Breast epithelium (tissue), 4 donors: ENCODE data around the gene KLF15. TPM values are rescaled to one million over a fixed set of nuclear protein-coding genes. Genes with fewer than 3 reads are reported as not detected.

Source experiments
- DNase-seq, 2 donors: peaks; one replicate each; pipeline ENCODE4 v3.0.0-alpha.2; 2019; ENCODE audit warnings: low spot score in 2 of 2
- H3K27ac ChIP-seq, 2 donors: fragments of 200-600 bp; sonication (generic) in 1 of 2; one replicate each; pipeline ENCODE4 v1.5.1; 2016 to 2019; ENCODE audit warnings: mild to moderate bottlenecking in 1 of 2
- H3K27me3 ChIP-seq, 2 donors: fragments of 200-600 bp; sonication (generic) in 1 of 2; one replicate each; pipeline versions ENCODE4 v1.5.1 to v1.6.0; 2017 to 2019; ENCODE audit warnings: control low read depth in 1 of 2, mild to moderate bottlenecking in 1 of 2
- H3K36me3 ChIP-seq: fragments of 200-600 bp; one replicate; pipeline ENCODE4 v1.5.1; 2019
- H3K4me1 ChIP-seq, 2 donors: fragments of 200-600 bp; sonication (generic); one replicate each; pipeline ENCODE4 v1.5.1; 2016 to 2019; ENCODE audit warnings: control low read depth in 1 of 2
- H3K4me3 ChIP-seq, 3 donors: fragments of 200-600 bp; sonication (generic); 1 replicate in 2 of 3; 2 replicates in 1 of 3; pipeline ENCODE4 v1.5.1; 2016 to 2019; ENCODE audit warnings: mild to moderate bottlenecking in 3 of 3, moderate library complexity in 2 of 3
- H3K9me3 ChIP-seq, 2 donors: fragments of 200-600 bp; sonication (generic) in 1 of 2; one replicate each; pipeline ENCODE4 v1.5.1; 2016 to 2019; ENCODE audit warnings: control low read depth in 1 of 2
- CTCF ChIP-seq, 3 donors: fragments of 450-650 bp; IDR thresholded peaks; one replicate each; pipeline ENCODE4 v1.5.1; 2016 to 2017; ENCODE audit warnings: antibody characterized with exemption in 3 of 3, mild to moderate bottlenecking in 3 of 3, moderate library complexity in 3 of 3
- POLR2A ChIP-seq: fragments of 450-650 bp; IDR thresholded peaks from one replicate; pipeline ENCODE4 v1.6.1; 2016; ENCODE audit warnings: antibody characterized with exemption, mild to moderate bottlenecking, moderate library complexity
- POLR2AphosphoS5 ChIP-seq, 3 donors: sonication (generic); formaldehyde crosslinking; IDR thresholded peaks; one replicate each; pipeline ENCODE4 v1.6.1; 2017; ENCODE audit warnings: antibody characterized with exemption in 3 of 3
- intact Hi-C: fragments of 100-400 bp; cut with DNase I; formaldehyde crosslinking; loops from one replicate; pipeline ENCODE4 v1.15.1; 2023; ENCODE audit warnings: low total_unique reads
- total RNA-seq, 3 donors: library from RNA; depleted of rRNA; stranded (reverse); fragments of >200 nt; gene quantifications; one replicate each; pipeline ENCODE4 v1.1.0, GENCODE V29; 2016

Gene KLF15
- total RNA-seq, 3 donors from 2014 or later: 36.3 to 129 (median 44.2) TPM

DNA sequence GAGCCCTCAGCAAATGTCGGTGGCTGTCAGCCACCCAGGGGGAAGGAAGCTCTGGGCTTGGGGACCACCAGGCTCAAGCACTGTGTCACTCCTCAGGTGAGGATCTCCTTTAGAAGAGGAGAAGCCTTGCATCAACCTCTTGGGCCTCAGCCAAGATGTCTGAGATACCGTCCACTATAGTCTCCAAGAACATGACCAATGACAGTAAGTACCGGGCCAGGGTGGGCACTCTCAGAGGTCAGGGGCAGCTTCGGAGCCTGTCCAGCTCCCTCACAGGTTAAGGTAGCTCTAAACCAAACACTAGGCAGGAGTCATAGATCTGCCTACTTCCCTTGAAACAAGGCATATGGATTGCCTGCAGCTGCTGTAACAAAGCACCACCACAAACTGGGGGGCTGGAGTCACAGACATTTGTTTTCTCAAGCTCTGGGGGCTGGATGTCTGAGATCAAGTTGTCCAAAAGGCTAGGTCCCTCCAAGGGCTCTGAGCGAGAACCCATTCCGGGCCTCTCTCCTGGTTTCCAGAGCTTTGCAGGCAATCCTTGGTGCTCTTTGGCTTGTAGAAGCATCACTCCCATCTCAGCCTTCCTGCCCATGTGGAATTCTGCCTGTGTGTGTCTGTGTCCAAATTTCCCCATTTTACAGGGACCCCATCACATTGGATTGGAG is 38.8 kb upstream of the KLF15 start:
- no peak for DNase-seq
- intact Hi-C loops: no loop called here
- TF ChIP-seq CTCF (IDR thresholded peaks at IDR 0.05) (no peak), POLR2AphosphoS5 (IDR thresholded peaks at IDR 0.05) (no peak), POLR2A (no peak)

DNA sequence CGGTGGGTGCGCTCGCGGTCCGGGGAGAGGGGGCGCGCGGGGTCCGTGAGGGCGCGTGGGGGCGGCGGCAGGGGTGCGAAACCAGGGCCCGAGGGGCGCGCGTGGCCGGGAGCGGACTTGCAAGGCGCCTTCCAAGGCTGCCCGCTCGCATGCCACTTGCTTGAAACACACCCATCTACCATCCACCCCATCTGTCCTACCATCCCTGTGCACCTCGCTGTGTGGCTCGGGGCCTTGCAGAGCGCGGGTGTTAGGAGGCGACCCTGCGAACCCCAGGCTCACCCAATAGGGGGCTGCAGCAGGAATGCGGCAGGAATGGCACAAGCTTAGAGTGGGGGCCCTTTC is 37.7 kb upstream of the KLF15 start:
- no peak for DNase-seq
- TF ChIP-seq CTCF (IDR thresholded peaks at IDR 0.05) (no peak), POLR2A (no peak), POLR2AphosphoS5 (IDR thresholded peaks at IDR 0.05) (no peak)
- H3K36me3 ChIP-seq: no peaks in the 10 kb centered on the region
- no peaks in the 10 kb centered on the region for H3K4me1 ChIP-seq
- peak overlapping the region; percentile 9 to 18 (median 14) for H3K4me3 ChIP-seq
- H3K9me3 ChIP-seq: no peaks in the 10 kb centered on the region
- intact Hi-C loops: no loop called here
- H3K27me3 ChIP-seq: peaks cover 0 to 8% of the 10 kb centered on the region in 2 donors
- H3K27ac ChIP-seq: no peak overlapping the region

More for the DNA sequence above, 38.8 kb upstream of the KLF15 start:
- H3K27ac ChIP-seq: no peak overlapping the region
- no peaks in the 10 kb centered on the region for H3K4me1 ChIP-seq
- H3K4me3 ChIP-seq: no peak overlapping the region
- H3K27me3 ChIP-seq: peaks cover 0 to 8% of the 10 kb centered on the region in 2 donors
- H3K36me3 ChIP-seq: no peaks in the 10 kb centered on the region
- no peaks in the 10 kb centered on the region for H3K9me3 ChIP-seq

GRCh38 chr3:126394179-126394976 is 37.2 kb upstream of the KLF15 start, which contains the start of gene CFAP100:
Gene CFAP100, plus strand, starts transcription at chr3:126394909. Its CDS starts 1,092 bp downstream, at chr3:126396001.
- intact Hi-C loops: no loop called here
- H3K27ac ChIP-seq: no peak within 1 kb of the TSS
- no peak for TF ChIP-seq POLR2A
- TF ChIP-seq POLR2AphosphoS5 (IDR thresholded peaks at IDR 0.05): no peak
- TF ChIP-seq CTCF (IDR thresholded peaks at IDR 0.05): no peak
- no peaks in the 10 kb centered on the region for H3K9me3 ChIP-seq
- DNase-seq: no peak
- no peaks in the 10 kb centered on the region for H3K36me3 ChIP-seq
- peak within 1 kb of the TSS; percentile 9 to 18 (median 14) for H3K4me3 ChIP-seq
- peaks cover 0 to 8% of the 10 kb centered on the region in 2 donors for H3K27me3 ChIP-seq
- no peaks in the 10 kb centered on the region for H3K4me1 ChIP-seq

DNA sequence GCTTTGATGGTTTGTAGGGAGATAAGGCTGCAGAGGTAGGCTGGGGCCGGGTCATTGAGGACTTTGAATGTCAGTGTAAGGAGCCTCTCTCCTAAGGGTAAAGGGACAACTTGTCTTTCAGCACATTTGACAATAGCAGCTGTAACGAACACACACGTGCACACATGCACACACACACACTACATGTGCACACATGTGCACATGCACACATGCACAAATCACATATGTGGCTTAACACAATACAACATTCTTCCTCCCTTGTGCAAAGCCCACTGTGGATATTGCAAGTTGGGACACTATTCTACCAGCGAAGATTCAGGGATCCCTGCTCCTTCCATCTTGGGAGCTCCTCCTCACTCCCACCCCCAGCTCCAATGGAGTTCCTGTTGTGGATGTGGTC is 36.4 kb upstream of the KLF15 start:
- no peak overlapping the region for H3K27ac ChIP-seq
- DNase-seq: no peak
- no peaks in the 10 kb centered on the region for H3K9me3 ChIP-seq
- no peaks in the 10 kb centered on the region for H3K4me1 ChIP-seq
- no peak for TF ChIP-seq CTCF (IDR thresholded peaks at IDR 0.05)
- no peak for TF ChIP-seq POLR2AphosphoS5 (IDR thresholded peaks at IDR 0.05)
- no peak for TF ChIP-seq POLR2A
- H3K36me3 ChIP-seq: no peaks in the 10 kb centered on the region
- H3K4me3 ChIP-seq: no peak overlapping the region
- peaks cover 0 to 8% of the 10 kb centered on the region in 2 donors for H3K27me3 ChIP-seq
- intact Hi-C loops: no loop called here

DNA sequence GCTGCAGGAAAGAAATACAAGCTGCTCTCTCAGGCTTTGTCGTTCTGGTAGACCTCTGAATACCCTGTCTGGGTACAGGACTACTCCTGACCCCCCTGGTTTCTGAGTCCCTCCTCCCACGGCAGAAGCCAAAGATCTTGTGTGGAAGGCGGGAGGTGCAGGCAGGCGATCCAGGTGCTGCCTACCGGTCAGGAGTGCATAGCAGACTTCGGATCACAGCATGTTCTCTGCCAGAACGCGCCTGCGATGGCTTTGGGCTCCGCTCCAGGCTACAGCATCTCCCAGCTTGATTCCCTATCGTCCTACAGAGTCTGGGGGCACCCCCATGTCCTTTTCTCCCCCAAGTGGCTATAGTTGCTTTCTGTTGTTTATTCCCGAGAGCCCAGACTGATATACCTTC is 35.0 kb upstream of the KLF15 start:
- H3K4me3 ChIP-seq: no peak overlapping the region
- no peak for DNase-seq
- H3K27ac ChIP-seq: no peak overlapping the region
- H3K9me3 ChIP-seq: no peaks in the 10 kb centered on the region
- H3K36me3 ChIP-seq: no peaks in the 10 kb centered on the region
- peaks cover 0 to 8% of the 10 kb centered on the region in 2 donors for H3K27me3 ChIP-seq
- no peaks in the 10 kb centered on the region for H3K4me1 ChIP-seq
- intact Hi-C loops: no loop called here
- TF ChIP-seq CTCF (IDR thresholded peaks at IDR 0.05) (no peak), POLR2A (no peak), POLR2AphosphoS5 (IDR thresholded peaks at IDR 0.05) (no peak)
